NB4 (cell line): ENCODE measurements around the gene LMBRD1.
A peak's percentile ranks its signal among the peaks of the same experiment; 100 is the strongest.

Experiments
- DNase-seq: peaks from one replicate; pipeline ENCODE4 v3.0.0; 2010; ENCODE audit warnings: low read depth
- H3K4me3 ChIP-seq: one replicate; pipeline ENCODE4 v1.5.1; 2011; ENCODE audit warnings: mild to moderate bottlenecking, low read depth, low read length, moderate library complexity
- MYC ChIP-seq: IDR thresholded peaks from 2 replicates; pipeline ENCODE4 v1.6.1; 2011; ENCODE audit warnings: low read depth, low read length
- POLR2A ChIP-seq: IDR thresholded peaks from 2 replicates; pipeline ENCODE4 v1.6.1; 2011; ENCODE audit warnings: mild to moderate bottlenecking; ENCODE audit not compliant: insufficient read length; ENCODE audit errors: extremely low read depth
- TF ChIP-seq, protein P1 (sequence below): IDR thresholded peaks from 2 replicates; pipeline ENCODE4 v1.6.1; 2011; ENCODE audit warnings: low read depth, low read length
- TF ChIP-seq, protein P2 (sequence below): IDR thresholded peaks from one replicate; pipeline ENCODE4 v1.5.1; 2012; ENCODE audit warnings: low read depth, low read length

Gene LMBRD1

DNA sequence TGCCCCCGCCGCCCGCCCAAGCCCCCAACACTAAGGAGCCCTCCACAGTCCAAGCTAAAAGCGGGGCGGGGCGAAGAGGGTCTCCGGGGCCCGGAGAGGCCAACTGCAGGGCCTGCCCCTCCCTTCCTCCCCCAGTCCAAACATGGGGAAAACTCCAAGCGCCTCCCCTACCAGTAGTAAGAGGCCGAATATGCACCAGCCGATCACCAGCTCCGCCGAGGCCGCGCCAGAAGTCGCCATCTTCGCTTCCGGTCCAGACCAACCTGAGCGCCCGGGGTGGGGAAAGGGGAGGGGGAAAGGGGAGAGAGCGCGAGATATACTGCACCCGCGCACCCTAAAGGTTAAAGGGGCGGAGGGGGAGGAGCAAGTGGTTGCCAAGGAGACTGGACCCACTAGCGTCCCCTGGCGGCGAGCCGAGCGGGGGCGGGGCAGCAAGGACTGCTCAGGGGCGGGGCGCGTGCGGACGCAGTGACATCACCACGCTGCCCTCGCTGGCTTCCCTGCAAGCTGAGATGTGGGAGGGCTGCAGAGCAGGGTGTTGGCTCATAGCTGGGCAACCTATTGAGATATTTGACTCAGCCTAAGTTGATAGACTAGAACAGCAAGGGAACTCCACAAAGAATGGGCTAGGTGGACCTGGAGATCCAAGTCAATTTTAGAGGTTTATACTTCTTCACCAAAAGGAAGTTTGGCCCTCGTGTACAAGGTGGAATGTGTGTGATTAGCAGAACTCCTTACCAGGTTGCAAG lies at the start of gene LMBRD1:
Gene LMBRD1, minus strand, starts transcription at position 369 of the 749 bp plus-strand sequence. Its CDS starts 129 bp downstream, at position 240.
- peak; percentile 73 for TF ChIP-seq MYC
- TF ChIP-seq POLR2A = peak; percentile 25
- TF ChIP-seq, protein P1, sequence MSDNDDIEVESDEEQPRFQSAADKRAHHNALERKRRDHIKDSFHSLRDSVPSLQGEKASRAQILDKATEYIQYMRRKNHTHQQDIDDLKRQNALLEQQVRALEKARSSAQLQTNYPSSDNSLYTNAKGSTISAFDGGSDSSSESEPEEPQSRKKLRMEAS = peak; percentile 47; the same call in 1 of the 2 replicates
- TF ChIP-seq, protein P2, sequence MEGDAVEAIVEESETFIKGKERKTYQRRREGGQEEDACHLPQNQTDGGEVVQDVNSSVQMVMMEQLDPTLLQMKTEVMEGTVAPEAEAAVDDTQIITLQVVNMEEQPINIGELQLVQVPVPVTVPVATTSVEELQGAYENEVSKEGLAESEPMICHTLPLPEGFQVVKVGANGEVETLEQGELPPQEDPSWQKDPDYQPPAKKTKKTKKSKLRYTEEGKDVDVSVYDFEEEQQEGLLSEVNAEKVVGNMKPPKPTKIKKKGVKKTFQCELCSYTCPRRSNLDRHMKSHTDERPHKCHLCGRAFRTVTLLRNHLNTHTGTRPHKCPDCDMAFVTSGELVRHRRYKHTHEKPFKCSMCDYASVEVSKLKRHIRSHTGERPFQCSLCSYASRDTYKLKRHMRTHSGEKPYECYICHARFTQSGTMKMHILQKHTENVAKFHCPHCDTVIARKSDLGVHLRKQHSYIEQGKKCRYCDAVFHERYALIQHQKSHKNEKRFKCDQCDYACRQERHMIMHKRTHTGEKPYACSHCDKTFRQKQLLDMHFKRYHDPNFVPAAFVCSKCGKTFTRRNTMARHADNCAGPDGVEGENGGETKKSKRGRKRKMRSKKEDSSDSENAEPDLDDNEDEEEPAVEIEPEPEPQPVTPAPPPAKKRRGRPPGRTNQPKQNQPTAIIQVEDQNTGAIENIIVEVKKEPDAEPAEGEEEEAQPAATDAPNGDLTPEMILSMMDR = peak; percentile 77
- H3K4me3 ChIP-seq = peak within 1 kb of the TSS; percentile 89
- DNase-seq = peak; percentile 99

DNA sequence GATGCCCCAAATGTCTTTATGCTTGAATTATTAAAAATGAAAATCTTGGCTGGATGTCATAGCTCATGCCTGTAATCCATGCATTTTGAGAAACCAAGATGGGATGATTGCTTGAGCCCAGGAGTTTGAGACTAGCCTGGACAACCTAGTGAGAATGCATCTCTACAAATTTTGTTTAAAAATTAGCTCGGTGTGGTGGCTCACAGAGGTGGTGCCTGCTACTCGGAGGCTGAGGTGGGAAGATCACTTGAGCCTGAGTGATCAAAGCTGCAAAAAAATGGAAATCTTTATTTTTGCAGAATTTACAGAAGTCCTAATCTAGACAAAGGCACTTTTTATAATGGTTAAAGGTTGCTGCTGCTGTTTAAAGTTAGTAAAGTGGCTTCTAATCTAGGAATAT lies 49.5 kb upstream of the LMBRD1 start:
- H3K4me3 ChIP-seq = no peak overlapping the region
- no peak for TF ChIP-seq POLR2A
- TF ChIP-seq, protein P1 = no peak
- TF ChIP-seq, protein P2 = no peak
- no peak for TF ChIP-seq MYC
- no peak for DNase-seq

- no peak overlapping the region for H3K4me3 ChIP-seq
- DNase-seq = no peak
- TF ChIP-seq, protein P1 = no peak
- TF ChIP-seq POLR2A (no peak), MYC (no peak)
- TF ChIP-seq, protein P2 = no peak
Measured at GRCh38 chr6:69843189-69843588, 46.4 kb upstream of the LMBRD1 start.

DNA sequence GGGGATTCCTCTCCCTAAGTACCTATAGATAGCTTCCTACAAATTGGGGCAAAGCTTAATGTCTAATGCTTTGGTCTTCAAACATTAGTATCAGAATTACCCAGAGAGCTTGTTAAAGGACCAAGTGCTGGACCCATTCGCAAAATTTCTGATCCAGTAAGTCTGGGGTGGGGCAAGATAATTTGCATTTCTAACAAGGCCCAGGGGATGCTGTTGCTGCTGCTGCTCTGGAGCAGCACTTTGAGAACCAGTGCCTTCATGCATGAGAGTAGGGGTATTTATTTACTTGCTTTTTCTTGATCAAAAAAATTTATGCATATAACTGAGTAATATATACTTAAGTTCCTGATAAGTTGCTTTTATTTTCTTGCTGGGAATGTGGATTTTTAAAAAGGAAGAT lies 45.1 kb upstream of the LMBRD1 start:
- no peak overlapping the region for H3K4me3 ChIP-seq
- TF ChIP-seq, protein P1 = no peak
- no peak for TF ChIP-seq MYC
- TF ChIP-seq, protein P2 = no peak
- TF ChIP-seq POLR2A = no peak
- DNase-seq = no peak

- DNase-seq = peak; percentile 65
- TF ChIP-seq MYC = no peak
- TF ChIP-seq, protein P2 = peak; percentile 81
- H3K4me3 ChIP-seq = no peak overlapping the region
Measured at GRCh38 chr6:69835414-69836179, 38.8 kb upstream of the LMBRD1 start.
